GM18951 (cell line): ENCODE results near the gene SLC66A1.

Source experiments
- POLR2A ChIP-seq: IDR thresholded peaks from 4 replicates; pipeline ENCODE4 v1.6.1; 2011; ENCODE audit warnings: mild to moderate bottlenecking; ENCODE audit not compliant: insufficient read length, insufficient read depth; ENCODE audit errors: extremely low read depth
- in situ Hi-C: fragments of 300-500 bp; cut with MboI; formaldehyde crosslinking; loops from one replicate; pipeline ENCODE4 v1.12.0; 2022; ENCODE audit warnings: low sequenced_read_pairs, mixed read lengths, inconsistent platforms; ENCODE audit not compliant: unreplicated experiment

Gene SLC66A1

GRCh38 chr1:19346026-19346425 is 33.9 kb downstream of the SLC66A1 start:
- in situ Hi-C loops: no loop called here
- TF ChIP-seq POLR2A: no peak

- in situ Hi-C loops: no loop called here
- TF ChIP-seq POLR2A: no peak
Observed at GRCh38 chr1:19347533-19348172, 35.5 kb downstream of the SLC66A1 start.

GRCh38 chr1:19348441-19349198 is 36.5 kb downstream of the SLC66A1 start:
- TF ChIP-seq POLR2A: no peak
- in situ Hi-C loops: no loop called here

GRCh38 chr1:19349999-19350398 is 37.9 kb downstream of the SLC66A1 start:
- in situ Hi-C loops: no loop called here
- no peak for TF ChIP-seq POLR2A

- in situ Hi-C loops: no loop called here
- TF ChIP-seq POLR2A: no peak
Observed at GRCh38 chr1:19350566-19350965, 38.4 kb downstream of the SLC66A1 start.

- in situ Hi-C loops: no loop called here
- no peak for TF ChIP-seq POLR2A
Observed at GRCh38 chr1:19351873-19352272, 39.7 kb downstream of the SLC66A1 start.

- in situ Hi-C loops: no loop called here
- TF ChIP-seq POLR2A: no peak
Observed at GRCh38 chr1:19352839-19353238, 40.7 kb downstream of the SLC66A1 start.

- no peak for TF ChIP-seq POLR2A
- in situ Hi-C loops: no loop called here
Observed at GRCh38 chr1:19353596-19353995, 41.5 kb downstream of the SLC66A1 start.

- no peak for TF ChIP-seq POLR2A
- in situ Hi-C loops: no loop called here
Observed at GRCh38 chr1:19354531-19354981, 42.4 kb downstream of the SLC66A1 start.

GRCh38 chr1:19356266-19356665 is 44.1 kb downstream of the SLC66A1 start:
- in situ Hi-C loops: no loop called here
- no peak for TF ChIP-seq POLR2A

- in situ Hi-C loops: no loop called here
Observed at GRCh38 chr1:19357299-19357986, 45.3 kb downstream of the SLC66A1 start.

GRCh38 chr1:19358710-19359109 is 46.6 kb downstream of the SLC66A1 start:
- in situ Hi-C loops: no loop called here

More at GRCh38 chr1:19357299-19357986, 45.3 kb downstream of the SLC66A1 start:
- TF ChIP-seq POLR2A: no peak

GRCh38 chr1:19359357-19359756 is 47.2 kb downstream of the SLC66A1 start:
- in situ Hi-C loops: no loop called here
- no peak for TF ChIP-seq POLR2A

More at GRCh38 chr1:19358710-19359109, 46.6 kb downstream of the SLC66A1 start:
- TF ChIP-seq POLR2A: no peak
